ENCODE results near the gene XPOT.
A peak's percentile ranks its signal among the peaks of the same experiment; 100 is the strongest.

The XPOT gene

DNA sequence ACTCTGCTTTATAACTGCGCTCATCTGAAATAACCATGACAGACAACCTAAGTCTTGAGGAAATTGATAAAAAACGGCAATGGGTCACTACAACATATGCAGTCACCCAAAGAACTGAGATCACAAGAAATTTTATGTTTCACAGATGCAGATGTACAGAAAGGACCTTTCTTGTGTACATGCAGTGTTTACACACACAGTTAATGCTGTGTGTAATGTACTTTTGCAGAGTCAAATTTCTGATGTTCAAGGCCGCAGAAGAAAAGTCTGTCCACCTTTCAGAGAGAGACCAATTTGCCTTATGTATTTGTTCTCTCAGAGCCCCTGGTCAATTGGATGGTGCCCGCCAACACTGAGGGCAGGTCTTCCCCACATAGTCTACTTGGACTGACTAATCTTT, 24.8 kb downstream of the XPOT start:
- no peak for DNase-seq

DNA sequence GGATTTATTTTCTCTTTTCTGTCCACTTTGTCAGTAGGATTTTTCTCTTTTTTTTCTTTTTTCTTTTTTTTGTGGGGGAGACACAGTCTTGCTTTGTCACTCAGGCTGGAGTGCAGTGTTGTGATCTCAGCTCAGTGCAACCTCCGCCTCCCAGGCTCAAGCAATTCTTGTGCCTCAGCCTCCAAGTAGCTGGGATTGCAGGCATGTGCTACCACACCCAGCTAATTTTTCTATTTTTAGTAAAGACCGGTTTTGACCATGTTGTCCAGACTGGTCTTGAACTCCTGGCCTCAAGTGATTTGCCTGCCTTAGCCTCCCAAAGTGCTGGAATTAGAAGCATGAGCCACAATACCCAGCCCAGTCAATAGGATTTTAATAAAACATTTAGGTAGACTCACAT, 26.7 kb downstream of the XPOT start:
- no peak for DNase-seq

DNA sequence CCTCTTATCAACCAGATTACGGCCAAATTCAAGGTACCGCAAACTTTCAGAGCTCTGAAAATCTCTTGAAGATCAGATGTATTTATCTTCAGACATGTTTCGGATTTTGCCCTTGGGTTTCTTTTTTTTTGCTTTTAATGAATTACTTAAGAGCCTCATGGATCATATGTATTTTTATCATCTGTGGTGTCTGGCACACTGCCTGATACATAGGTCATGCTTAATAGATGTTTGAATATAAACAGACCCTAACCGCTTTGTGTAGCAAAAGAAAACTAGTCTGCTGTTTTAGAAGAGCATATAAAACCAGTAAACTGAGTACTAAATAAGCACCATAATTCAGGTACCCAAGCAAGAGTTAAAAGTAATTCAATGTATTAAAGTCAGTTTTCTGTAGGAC, 27.6 kb downstream of the XPOT start:
- no peak for DNase-seq

DNA sequence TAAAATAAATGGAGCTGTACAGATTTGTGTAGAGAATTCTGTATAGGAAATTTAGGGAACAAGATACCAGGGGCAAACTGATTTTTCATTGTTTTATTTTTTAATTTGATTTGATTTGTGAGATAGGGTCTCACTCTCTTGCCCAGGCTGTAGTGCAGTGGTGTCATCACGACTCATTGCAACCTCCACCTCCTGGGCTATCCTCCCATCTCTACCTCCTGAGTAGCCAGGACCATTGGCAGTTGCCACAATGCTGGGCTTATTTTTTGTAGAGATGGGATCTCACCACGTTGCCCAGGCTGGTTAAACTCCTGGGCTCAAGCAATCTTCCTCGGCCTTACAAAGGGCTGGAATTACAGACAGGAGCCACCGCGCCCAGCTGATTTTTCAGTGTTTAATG, 29.7 kb downstream of the XPOT start:
- DNase-seq = no peak

DNA sequence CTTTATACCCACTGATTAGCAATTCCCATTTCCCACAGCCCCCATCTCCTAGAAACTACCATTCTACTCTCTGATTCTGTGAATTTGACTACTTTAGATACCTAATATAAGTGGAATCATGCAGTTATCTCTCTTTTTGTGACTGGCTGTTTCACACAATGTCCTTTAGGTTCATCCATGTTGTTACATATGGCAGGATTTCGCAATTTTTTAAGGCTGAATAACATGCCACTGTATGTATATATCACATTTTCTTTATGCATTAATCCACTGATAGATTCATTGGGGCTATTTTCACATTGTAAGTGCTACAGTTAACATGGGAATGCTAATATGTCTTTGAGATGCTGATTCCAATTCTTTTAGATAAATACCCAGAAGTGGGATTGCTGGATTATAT, 35.9 kb downstream of the XPOT start:
- no peak for DNase-seq

DNA sequence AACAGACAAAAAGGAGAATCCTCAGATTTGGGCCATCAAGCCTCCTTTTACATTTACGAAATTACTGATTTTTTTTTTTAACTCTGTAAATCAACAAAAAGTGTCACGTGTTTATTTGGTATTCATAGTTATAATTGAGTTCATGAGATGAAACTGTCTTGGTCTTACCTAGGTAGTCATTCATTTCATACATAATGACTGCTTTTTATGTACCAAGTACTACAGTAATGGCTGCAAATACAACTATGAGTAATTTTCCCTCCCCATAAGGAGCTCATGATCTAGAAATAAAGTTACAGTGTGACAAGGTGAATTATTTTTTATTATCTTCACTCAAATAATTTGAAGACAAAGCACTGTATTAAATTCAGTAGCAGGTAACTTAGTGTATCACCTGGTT, 41.3 kb downstream of the XPOT start:
- no peak for DNase-seq

DNA sequence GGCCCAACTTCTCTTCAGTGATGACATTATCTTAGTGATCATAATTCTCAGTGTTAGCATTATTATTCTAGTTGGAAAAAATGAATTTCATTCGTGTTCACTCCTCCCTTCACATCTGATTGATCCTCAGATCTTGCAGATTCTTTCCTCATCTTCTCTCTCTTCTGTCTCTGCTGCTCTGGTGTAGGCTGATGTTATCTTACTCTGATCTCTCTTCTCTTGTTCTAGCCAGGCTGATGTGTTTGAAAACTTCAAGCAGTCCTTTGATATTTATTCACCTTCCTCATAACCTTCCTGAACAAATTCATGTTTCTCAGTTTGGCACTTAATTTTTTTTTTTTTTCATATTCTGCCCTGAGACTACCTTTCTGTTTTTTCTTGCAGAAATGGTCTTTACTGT, 42.1 kb downstream of the XPOT start:
- DNase-seq = no peak

DNA sequence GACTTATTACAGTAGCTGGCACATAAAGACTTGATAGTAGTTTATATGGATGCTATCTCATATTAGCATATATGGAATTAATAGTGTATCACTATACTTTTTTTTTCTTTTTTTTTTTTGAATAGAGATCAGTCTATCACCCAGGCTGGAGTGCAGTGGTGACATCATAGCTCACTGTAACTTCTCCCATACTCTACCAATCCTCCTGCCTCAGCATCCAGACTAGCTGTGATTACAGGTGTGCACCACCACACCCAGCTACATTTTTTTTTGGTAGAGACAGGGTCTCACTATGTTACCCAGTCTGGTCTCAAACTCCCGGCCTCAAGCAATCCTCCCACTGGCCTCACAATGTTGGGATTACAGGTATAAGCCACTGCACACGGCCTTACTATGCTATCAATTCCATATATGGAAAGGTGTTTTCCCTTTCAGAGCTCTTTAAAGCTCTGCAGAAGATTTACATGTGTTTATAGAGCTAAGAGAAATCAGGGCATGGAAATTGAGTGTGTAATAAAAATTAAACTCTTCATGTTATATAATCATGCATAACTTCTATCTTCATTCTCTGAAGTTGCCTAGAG, 46.0 kb downstream of the XPOT start:
- no peak for DNase-seq

DNA sequence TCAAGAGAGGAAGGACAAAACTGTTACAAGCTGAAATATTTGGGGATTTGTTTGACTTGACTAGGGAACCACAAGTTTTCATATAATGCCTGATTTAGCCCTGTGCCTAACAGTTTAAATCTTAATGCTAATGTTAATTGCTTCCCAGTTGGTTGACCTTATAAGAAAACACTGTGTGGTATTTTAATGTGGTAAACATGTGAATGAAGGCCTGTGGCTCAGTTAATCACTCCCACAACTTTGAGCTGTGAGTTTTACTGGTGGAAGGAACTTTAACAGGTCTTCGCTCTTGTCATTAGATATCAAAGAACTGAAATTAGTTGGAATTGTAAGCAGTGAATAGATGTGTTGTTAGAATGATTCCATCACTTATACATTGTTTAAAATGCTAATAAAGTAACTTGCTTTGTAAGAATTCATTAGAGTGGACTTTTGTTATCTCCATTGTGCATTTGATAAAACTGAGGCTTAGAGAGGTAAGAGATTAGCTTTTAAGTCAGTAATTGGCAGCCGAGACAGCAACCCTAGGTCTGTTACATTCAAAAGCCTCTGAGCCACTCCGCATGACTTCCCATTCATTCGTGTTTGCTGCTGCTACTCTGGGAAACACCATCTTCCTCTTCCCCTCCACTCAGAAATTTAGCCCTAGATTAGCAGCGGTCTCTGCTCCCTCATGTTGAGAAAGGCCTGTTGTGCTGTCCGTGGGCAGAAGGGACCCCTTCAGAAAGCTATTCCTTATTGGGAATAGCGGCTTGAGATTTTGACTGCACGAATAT, 46.7 kb downstream of the XPOT start:
- no peak for DNase-seq

DNA sequence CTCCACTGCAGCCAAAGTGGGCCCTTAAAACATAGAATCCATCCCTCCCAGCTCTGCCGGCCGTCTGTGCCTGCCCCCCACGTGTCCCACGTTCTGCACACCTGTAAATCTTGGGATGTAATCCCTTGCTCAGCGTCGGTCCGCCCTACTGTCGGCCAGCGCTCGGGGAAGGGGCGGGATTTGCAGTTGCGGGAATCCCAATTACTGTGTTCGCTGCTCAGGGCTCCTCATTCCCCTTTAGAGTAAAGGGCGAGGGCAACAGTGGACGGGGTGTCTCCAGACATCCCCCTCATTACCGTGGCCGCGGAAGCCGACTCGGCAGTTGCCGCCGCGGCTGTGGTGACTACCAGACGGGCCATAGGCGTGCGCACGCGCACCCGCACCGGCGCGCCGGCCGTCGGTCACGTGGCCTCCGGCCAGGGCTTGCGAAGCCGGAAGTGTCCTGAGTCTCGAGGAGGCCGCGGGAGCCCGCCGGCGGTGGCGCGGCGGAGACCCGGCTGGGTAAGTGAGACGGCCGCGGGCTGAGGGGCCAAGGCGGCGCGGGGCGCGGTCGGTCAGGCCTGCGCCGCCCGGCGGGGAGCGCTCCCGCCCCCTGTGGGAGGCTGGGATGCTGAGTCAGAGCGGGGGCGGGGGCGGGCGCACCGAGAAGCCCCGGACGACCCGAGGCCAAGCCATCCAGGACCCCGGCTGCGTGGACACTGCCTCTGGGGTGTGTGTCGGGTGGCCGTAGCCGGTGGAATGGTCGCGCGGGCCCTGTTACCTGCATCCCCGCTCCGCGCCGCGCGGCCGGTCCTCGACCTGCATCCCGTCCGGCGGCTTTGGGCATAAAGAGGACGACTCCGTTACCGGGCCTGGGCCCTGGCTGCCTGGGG, 47.7 kb downstream of the XPOT start, which contains the start of gene TBK1:
Gene TBK1 (plus strand): TSS at position 434 of the 872 bp plus-strand sequence. CDS start 3,751 bp downstream, outside the sequence.
- DNase-seq = peak; percentile 50 to 62

DNA sequence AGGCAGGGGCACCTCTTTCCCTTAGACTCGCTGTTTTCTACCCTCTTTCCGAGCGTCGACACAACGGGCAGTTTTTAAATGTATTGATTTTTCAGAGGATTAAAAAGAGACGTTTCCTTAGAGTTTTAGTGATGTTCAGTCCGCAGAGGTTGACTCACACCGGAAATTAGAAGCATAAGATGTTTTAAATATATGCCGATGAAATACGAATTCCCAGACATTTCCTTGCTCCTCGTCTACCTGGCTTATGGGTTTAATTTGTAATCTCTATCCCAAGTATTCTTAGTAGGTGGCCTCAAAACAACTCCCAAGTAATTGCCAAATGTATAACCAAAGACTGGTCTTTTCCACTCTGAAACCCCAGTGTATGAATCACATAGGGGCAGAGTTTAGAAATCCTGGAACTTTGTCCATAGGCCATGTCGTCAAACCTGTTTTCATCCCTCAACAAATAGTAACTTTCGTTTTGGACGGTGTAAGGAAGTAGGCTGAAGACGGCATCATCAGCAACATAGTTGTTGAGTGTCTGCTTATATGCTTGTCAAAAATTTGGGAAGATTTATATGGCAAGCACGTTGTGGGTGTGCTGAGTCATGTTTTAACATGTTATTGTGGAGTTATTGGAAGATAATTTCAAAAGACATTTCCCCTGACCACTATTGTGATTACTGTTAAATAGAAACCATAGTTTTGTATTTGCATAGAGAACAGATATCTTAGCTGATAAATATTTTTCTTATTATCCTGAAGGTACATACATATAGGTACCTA, 48.6 kb downstream of the XPOT start:
- DNase-seq = no peak

DNA sequence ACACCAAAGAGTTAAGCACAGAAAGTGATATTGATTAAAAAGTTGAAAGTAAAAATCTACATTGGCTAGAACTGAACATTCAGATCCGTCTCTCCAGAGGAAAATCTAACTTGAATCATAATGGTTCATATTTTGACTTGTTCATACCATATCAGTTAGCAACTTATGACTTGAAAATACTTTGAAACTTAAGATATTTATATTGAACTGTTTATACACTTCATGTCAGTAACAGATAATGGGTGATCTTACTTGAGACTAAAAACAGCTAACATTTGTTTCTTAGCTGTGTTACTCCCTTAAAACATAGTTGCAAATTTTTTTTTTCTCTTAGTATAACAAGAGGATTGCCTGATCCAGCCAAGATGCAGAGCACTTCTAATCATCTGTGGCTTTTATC, 51.3 kb downstream of the XPOT start:
- no peak for DNase-seq

DNA sequence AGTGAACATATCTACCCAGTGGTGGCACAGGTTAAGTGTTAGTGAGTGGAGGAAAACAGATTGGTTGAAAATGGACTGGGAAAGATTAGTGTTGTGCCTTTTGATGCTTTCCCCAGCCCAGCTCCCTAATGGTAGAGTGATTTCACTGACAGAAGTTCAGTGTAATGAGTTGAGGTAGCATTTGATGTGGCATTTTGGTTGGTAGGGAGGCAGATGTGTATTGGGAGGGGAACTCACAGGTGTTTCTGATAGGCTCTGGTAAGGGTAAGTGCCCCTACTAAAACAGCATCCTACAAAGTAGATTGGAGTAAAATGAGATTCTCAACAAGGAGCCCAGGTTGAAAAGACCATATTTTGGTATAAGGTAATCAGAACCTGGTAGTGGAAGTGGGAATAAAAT, 51.9 kb downstream of the XPOT start:
- no peak for DNase-seq

DNA sequence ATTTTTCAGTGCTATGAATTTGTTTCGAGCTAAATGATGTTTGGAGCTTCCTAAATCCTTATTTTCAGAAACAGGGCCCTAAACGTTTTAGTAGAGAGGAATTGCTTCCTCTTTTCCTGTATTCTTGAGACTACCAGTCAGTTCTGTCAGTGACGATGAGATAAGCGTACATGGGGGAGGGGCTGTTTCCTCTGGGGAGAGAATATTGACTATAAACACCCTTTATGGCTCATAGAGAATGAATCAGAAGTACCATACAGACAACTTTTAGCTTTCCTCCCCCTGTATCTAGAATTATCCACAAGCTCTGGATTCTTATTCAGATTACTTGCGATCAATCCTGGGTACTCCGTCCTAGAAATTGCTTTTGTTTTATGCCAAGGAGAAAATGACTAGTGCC, 52.8 kb downstream of the XPOT start:
- peak in 1 of 2 experiments; percentile 58 for DNase-seq

DNA sequence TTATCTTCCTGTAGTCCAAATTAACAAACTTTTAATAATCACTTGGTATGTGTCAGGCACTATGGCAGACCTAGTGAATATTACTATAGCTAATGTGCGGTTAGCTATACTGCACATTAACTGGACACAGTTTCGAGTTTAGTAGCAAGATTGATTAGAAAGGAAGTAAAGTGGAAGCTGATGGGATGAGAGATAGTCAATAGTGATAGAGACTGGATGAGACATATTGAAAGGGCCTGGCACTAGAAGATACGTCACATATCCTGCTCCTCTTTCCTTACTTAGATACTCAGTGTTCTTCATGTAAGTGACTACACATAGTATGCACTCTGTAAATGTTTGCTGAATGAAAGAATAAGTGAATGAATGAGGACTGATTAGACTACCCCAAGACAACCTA, 53.3 kb downstream of the XPOT start:
- no peak for DNase-seq

DNA sequence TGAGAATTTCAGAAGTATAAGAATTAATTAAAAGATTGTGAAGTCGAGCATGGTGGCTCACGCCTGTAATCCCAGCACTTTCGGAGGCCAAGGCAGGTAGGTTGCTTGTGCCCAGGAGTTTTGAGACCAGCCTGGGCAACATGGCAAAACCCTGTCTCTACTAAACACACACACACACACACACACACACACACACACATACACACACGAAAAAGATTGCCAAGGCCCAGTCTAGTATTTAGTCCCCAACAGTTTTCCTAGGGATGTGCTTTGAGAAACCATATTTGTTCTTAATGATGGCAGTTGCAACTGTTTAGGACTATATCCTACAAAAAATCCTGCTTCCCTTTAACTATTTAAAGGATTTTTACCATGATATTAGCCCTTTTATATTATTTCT, 53.7 kb downstream of the XPOT start:
- DNase-seq = no peak

DNA sequence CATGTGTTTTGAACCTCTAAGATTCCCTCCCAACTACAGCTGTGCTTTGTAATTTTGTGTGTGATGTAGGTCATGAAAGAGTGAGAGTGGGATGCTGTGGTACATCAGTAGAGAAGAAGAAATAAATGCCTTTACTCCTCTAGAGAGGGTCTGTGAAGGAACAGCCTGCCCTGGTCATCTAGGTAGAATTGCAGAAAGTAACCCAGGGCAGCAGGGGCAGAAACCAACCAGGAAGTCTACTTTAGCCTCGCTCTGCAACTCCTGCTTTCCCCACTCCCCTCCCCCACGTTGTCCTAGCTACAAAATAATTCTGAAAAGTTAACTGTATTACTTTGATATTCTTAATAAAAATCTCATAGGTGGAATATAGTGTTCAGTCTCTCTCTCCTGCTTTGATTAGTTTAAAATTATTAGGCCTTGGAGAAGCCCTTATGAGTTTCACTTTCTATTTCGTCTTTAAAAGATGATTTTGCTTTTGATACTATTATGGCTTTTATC, 55.3 kb downstream of the XPOT start:
- DNase-seq = no peak

DNA sequence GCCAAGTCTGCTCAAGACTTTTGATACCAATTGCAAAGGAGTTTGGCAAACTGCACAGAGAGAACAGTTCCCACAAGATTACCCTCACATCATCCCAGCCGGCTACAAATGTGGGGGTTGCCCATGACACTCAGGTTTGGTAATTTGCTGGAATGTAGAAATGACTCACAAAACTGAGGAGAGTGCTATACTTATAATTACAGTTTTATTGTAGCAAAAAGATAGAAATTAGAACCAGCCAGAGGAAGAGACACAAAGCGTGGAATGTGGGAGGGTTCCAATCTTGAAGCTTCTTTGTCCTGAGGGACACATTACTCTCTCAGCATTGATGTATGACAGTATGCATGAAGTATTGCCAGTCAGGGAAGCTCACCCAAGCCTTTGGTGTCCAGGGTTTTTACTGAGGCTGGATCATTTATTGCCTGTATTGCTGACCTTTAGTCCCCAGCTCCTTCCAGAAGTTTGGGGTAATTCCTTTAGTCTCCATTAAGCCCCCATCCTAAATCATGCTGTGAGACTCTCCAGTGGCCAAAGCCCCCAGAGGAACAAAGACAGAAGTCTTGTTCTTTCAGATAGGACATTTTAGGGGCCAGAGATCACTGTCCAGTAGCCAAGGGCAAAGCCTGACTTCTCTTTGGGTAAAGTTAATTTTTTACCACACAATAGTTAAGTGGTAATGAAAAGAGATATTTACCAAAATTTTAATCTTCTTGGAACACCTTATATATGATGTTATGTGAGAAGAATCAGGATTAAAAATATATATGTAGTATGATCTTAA, 57.6 kb downstream of the XPOT start:
- DNase-seq = no peak

DNA sequence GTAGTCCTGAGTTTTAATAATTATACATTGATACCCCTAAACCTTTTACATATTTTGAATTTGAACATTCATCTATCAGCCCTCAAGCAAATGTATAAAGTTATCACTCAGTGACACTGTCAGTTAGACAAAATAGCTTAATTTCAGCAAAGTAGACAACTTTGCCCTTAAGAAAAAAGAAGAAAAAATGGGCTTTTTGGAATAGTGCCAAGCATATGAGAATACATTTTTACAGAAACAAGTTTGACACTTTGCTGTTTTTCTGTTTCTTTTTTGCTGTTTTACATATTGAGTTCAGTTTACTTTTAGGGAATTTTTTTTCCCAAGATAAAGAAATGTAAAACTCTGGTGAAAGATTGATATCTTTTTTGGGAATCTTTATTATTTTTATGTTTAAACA, 62.0 kb downstream of the XPOT start:
- DNase-seq = no peak

DNA sequence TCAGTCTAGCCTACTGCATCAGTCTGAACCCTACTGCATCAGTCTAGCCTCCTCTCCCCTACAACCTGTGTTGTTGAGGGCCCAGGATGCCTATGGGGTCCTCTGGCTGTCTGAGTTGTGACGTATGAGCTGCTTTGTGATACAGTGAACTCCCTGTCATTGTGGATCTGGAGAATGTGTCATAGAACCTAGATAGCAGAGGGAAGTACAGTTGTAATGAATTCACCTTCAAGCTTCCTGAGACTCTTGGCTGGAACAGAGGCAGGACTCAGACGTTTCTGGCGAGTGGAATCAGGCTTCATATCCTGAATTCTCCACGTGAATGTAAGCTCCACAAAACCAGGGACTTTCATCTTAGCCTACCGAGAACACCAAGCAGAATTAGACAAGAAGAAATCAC, 64.8 kb downstream of the XPOT start:
- DNase-seq = no peak

DNA sequence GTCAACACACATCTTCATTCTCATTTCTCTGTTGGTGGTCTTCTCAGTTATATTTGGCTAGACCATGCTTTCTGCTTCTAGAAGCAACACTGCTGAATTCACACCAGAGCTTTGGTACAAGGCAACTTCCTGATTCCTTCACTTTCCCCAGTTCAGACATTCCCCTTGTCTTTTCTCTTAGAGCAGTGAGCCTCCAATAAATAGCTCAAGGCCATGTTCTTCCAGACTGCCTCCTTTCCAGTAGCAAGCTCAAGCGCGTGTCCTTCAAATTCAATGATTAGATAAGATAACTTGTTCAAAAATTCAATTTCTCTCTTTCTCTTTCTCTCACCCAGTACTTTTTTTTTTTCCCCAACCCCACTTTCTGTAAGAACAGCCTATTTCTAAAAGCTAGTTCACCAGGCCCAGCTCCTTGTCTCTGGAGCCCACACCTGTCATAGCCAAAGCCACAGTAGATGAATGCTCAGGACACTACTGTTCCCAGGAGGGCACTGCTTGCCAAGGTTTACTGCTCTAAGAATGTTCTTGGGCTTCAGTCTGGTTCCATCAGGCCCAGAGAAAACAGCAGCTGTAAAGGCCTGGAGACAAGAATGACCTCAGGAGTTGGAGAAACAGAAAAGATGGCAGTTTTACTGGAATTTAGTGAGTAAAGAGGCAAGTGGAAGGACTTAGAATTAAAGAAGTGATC, 65.4 kb downstream of the XPOT start:
- DNase-seq = no peak
